GM18499 (cell line): ENCODE measurements around the gene GBE1.
"Not testable (repeated sequence)": the region's sequence is repeated elsewhere in the genome, so short reads cannot be mapped to it uniquely, and the experiment has no call there.

Source experiments
- ATAC-seq: cut with Tn5 transposase; IDR thresholded peaks from one replicate; pipeline ENCODE4 v1.9.1; 2021; ENCODE audit warnings: moderate number of reproducible peaks; ENCODE audit not compliant: insufficient read depth, unreplicated experiment

Gene GBE1

GRCh38 chr3:81760924-81761903 lies at the start of gene GBE1:
Gene GBE1, minus strand, starts transcription at chr3:81761645. Its CDS starts 128 bp downstream, at chr3:81761517.
- peak; percentile 76 for ATAC-seq

GRCh38 chr3:81808900-81809299 lies 47.5 kb upstream of the GBE1 start:
- ATAC-seq, result no peak

GRCh38 chr3:81799403-81799802 lies 38.0 kb upstream of the GBE1 start:
- no peak for ATAC-seq

- peak; percentile 31 for ATAC-seq
These were observed 32.0 kb upstream of the GBE1 start for GRCh38 chr3:81793410-81793809.

DNA sequence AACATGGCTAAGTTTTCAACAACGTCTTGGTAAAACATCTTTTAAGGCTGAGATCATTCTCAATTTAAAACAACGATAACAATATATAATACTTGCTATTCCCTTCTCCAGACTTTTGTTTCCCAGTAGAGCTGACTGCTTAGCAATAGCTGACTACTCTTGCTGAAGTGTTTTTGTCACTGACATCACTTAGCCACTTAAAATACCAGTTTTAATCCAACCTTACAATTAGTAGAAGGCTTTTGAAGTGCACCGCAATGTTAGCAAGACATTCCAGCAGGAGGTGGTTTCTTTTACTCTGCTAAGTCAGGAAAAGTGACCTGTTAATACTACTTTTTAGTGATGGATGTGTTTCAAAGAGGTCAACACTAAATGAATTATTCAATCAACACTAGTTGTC lies 28.7 kb upstream of the GBE1 start:
- no peak for ATAC-seq

DNA sequence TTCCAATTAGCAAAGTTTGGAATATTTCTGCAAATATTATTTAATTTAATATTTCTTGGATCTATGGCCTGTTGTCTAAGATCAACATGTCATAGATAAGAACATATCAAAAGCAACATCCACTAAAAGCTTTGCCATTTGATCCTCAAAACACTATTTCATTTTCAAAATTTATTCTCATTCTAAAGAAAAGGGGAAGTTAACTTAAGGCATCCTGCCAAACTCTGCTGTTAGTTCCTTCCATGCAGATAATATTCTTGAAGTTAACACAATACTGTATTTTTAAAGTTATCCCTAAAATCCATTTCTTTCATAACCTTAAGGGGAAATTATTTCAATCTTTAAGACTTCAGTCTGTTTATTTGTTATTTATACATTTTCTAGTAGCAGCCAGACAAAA lies 28.2 kb upstream of the GBE1 start:
- ATAC-seq, result no peak

DNA sequence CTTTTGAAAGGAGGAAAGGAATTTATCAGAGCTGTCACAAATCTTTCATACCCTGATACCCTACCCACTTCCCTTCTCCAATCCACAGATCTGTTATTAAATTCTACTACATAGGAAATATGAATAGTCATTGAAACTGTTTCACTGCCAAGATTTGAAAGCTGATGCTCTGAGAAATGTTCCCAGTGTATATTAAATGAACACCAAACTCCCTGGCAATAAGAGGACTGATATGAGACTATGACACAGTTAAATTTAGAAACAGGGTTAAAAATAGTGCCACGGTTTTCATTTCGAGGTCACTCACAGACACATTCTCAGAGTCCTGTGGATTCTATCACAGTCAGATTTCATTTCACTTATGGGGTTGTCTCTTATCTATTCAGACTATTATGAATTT lies 27.2 kb upstream of the GBE1 start:
- peak; percentile 79 for ATAC-seq

DNA sequence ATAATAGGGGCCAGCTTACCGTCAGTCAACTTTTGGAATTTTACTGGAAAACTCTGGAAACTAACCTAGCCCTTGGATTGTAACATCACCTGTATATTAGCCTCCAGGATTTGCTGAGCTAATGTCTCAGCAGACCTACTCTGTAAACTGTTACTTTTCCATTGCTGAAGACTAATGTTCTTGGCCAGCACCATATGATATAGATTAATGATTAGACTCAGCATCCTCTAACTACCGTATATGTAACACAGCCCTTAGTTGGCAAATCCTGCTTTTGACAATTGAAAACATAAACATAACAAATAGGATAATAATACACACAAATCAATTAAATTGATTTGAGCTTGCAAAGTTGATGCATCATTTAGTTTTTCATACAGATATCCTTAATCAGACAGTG lies 26.6 kb upstream of the GBE1 start:
- no peak for ATAC-seq

DNA sequence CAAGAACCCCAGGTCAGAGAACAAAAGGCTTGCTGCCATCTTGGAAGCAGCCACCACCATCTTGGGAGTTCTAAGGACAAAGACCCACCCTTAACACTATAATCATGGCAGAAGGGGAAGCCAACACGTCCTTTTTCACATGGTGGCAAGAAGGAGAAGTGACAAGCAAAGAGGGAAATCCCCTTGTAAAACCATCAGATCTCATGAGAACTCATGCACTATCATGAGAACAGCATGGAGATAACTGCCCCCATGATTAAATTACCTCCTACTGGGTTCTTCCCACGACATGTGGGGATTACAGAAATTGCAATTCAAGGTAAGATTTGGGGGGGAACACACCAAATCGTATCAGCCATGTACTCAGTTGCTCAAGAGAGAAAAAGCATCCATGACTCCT lies 21.1 kb upstream of the GBE1 start:
- ATAC-seq, result no peak

- ATAC-seq, result peak; percentile 39
These were observed 17.3 kb upstream of the GBE1 start for GRCh38 chr3:81778678-81779182.

GRCh38 chr3:81776643-81777042 lies 15.2 kb upstream of the GBE1 start:
- ATAC-seq, result no peak

DNA sequence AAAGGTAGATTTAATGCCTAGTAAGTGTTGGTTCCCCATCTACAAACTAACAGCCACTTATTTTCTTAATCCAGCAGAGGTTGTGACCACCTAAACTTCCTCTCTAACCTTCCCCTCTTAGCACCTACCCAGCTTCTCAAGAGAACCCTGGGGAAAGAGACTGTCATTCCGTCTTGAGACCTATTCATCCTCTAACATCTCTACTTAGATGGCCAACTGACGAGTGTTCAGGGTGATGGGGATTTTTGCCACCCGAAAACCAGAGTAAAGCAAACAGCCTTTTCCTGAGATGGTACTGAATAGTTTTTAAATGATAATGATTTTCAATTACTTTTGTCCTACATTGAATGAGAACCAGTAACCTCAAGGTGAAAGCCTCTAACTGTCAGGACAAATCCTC lies 9.3 kb upstream of the GBE1 start:
- ATAC-seq, result no peak

GRCh38 chr3:81769299-81769698 lies 7.9 kb upstream of the GBE1 start:
- no peak for ATAC-seq

DNA sequence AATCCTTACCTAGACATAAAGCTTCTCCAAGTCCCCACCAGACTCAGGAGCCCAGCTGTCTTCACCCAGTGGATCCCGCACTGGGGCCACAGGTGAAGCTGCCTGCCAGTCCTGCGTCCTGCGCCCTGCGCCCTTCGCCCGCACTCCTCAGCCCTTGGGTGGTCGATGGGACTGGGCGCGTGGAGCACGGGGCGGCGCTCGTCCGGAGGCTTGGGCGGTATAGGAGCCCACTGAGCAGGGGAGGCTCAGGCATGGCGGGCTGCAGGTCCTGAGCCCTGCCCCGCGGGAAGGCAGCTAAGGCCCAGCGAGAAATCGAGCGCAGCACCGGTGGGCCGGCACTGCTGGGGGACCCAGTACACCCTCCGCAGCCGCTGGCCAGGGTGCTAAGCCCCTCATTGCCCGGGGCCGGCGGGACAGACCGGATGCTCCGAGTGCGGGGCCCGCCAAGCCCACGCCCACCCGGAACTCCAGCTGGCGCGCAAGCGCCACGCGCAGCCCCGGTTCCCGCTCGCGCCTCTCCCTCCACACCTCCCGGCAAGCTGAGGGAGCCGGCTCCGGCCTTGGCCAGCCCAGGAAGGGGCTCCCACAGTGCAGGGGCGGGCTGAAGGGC lies 5.9 kb upstream of the GBE1 start:
- not testable (repeated sequence) for ATAC-seq

- ATAC-seq, result no peak
These were observed 4.0 kb upstream of the GBE1 start for GRCh38 chr3:81765400-81765799.

DNA sequence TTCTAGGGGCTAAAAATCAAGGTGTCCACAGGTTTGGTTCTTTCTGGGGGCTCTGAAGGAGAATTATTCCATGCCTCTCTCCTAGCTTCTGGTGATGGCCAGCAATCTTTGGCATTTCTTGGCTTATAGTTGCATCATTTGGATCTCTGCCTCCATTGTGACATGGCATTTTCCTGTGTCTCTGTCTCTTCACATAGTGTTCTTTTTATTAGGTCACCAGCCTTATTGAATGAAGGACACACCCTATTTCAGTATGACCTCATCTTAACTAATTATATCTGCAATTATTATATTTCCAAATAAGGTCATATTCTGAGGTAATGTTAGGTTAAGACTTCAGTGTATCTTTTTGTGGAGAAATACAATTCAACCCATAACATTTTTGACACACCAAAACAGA lies 3.2 kb upstream of the GBE1 start:
- no peak for ATAC-seq

- ATAC-seq, result no peak
These were observed 2.6 kb upstream of the GBE1 start for GRCh38 chr3:81764002-81764401.

DNA sequence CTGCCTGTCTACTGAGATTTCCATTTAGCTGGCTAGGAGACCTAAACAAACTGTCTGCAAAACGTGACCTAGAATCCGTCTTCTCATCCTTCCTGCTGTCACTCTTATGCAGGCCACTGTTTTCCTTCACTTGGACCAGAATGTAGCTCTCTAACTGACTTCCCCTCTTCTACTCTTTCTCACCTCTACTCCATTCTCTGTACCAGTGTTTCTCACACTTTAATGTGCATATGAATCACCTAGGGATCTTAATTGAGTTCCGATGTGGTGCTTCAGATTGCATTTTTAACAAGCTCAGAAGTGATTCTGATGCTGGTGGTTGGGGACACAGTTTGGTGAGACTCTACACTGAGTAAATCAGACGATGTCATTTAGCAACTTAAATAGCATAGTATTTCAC lies 1.6 kb upstream of the GBE1 start:
- no peak for ATAC-seq

GRCh38 chr3:81761904-81762580 lies 597 bp upstream of the GBE1 start:
- no peak for ATAC-seq

DNA sequence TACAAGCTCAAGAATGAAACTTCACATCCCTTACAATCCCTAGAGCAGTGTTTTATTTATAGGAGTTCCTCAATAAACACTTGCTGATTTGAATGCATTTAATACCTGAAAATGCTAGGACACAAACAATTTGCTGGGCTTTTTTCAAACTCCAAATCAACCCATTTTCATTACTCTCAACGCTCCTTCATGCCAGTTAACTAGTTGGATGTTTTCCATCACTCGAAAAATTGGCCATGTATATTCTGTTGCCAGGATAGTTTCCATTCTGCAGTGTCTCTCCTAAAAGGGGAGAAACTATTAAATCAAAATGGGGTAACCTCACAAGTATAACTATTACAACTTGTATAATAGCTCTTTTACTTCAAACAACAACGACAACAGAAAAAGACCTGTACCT lies 1.2 kb downstream of the GBE1 start:
- no peak for ATAC-seq

GRCh38 chr3:81758771-81759170 lies 2.7 kb downstream of the GBE1 start:
- not testable (repeated sequence) for ATAC-seq
